GM10266 (cell line): ENCODE measurements around the gene TNNC2.
"Not testable (repeated sequence)": the region's sequence is repeated elsewhere in the genome, so short reads cannot be mapped to it uniquely, and the experiment has no call there.

Source experiments
- DNase-seq: peaks from one replicate; pipeline ENCODE4 v3.0.0; 2012; ENCODE audit errors: extremely low spot score
- CTCF ChIP-seq: IDR thresholded peaks from 2 replicates; pipeline ENCODE4 v1.5.1; 2012; ENCODE audit warnings: mild to moderate bottlenecking, low read depth; ENCODE audit not compliant: control insufficient read depth, insufficient read depth; ENCODE audit errors: missing control alignments

TNNC2 gene

GRCh38 chr20:45810191-45810970, 16.7 kb downstream of the TNNC2 start:
- DNase-seq: no peak
- no peak for TF ChIP-seq CTCF

GRCh38 chr20:45801851-45802250, 25.3 kb downstream of the TNNC2 start:
- DNase-seq: no peak
- TF ChIP-seq CTCF: no peak

- DNase-seq: peak; percentile 72
- peak; percentile 75 for TF ChIP-seq CTCF
Measured at GRCh38 chr20:45798935-45799642, 28.0 kb downstream of the TNNC2 start.

GRCh38 chr20:45797955-45798354, 29.2 kb downstream of the TNNC2 start:
- not testable (repeated sequence) for DNase-seq

GRCh38 chr20:45797510-45797909, 29.6 kb downstream of the TNNC2 start:
- not testable (repeated sequence) for DNase-seq

GRCh38 chr20:45796337-45797065, 30.6 kb downstream of the TNNC2 start:
- no peak for TF ChIP-seq CTCF
- no peak for DNase-seq

GRCh38 chr20:45792317-45793118, 34.6 kb downstream of the TNNC2 start:
- TF ChIP-seq CTCF: no peak
- DNase-seq: no peak

GRCh38 chr20:45788351-45788750, 38.8 kb downstream of the TNNC2 start:
- no peak for DNase-seq
- TF ChIP-seq CTCF: no peak
